Peyer's patch (tissue), 4 donors: ENCODE data around the gene CD247. TPM values are rescaled to one million over a fixed set of nuclear protein-coding genes. Genes with fewer than 3 reads are reported as not detected.

Experiments used
- DNase-seq, 3 donors: peaks; one replicate each; pipeline ENCODE4 v3.0.0-alpha.2; 2017 to 2019
- H3K27ac ChIP-seq, 4 donors: fragments of 200-600 bp; sonication (generic); one replicate each; pipeline ENCODE4 v1.5.1; 2016 to 2019
- H3K27me3 ChIP-seq, 2 donors: fragments of 200-600 bp; sonication (generic); one replicate each; pipeline ENCODE4 v1.5.1; 2019
- H3K36me3 ChIP-seq, 3 donors: fragments of 200-600 bp; sonication (generic); one replicate each; pipeline ENCODE4 v1.5.1; 2016 to 2019
- H3K4me1 ChIP-seq, 4 donors: fragments of 200-600 bp; sonication (generic); one replicate each; pipeline ENCODE4 v1.5.1; 2016 to 2019
- H3K4me3 ChIP-seq, 4 donors: fragments of 200-600 bp; sonication (generic); 1 replicate in 3 of 4; 2 replicates in 1 of 4; pipeline ENCODE4 v1.5.1; 2016 to 2019; ENCODE audit warnings: mild to moderate bottlenecking in 1 of 4
- H3K9me3 ChIP-seq, 4 donors: fragments of 200-600 bp; sonication (generic); one replicate each; pipeline ENCODE4 v1.5.1; 2016 to 2019; ENCODE audit warnings: mild to moderate bottlenecking in 1 of 4
- CTCF ChIP-seq, 6 experiments: fragments of 450-650 bp in 4 of 6; fragments of 200-600 bp in 2 of 6; sonication (generic) in 1 of 6; IDR thresholded peaks; one replicate each; pipeline ENCODE4 v1.5.1; 2017 to 2019; ENCODE audit warnings: antibody characterized with exemption in 6 of 6, mild to moderate bottlenecking in 3 of 6, moderate library complexity in 1 of 6
- POLR2A ChIP-seq, 2 donors: fragments of 450-650 bp; IDR thresholded peaks; one replicate each; pipeline ENCODE4 v1.5.1; 2017; ENCODE audit warnings: antibody characterized with exemption in 2 of 2, mild to moderate bottlenecking in 2 of 2, moderate library complexity in 2 of 2
- total RNA-seq, 4 donors: library from RNA; depleted of rRNA; stranded (reverse); fragments of >200 nt; gene quantifications; one replicate each; pipeline ENCODE4 v1.1.0, GENCODE V29; 2016

CD247 gene
- total RNA-seq, 4 donors from 2014 or later: 1.9 to 7.4 (median 3.9) TPM; not detected in 1

- no peak overlapping the region for H3K4me3 ChIP-seq
- no peaks in the 10 kb centered on the region for H3K9me3 ChIP-seq
- no peak overlapping the region for H3K27ac ChIP-seq
- H3K27me3 ChIP-seq: no peaks in the 10 kb centered on the region
- no peak for TF ChIP-seq CTCF (IDR thresholded peaks at IDR 0.05)
- no peak for TF ChIP-seq POLR2A (IDR thresholded peaks at IDR 0.05)
- no peak for DNase-seq
- H3K4me1 ChIP-seq: no peaks in the 10 kb centered on the region
- peaks cover 0 to 16% (median 0%) of the 10 kb centered on the region in 3 donors for H3K36me3 ChIP-seq
Observed at GRCh38 chr1:167541003-167541402, 22.7 kb upstream of the CD247 start.

GRCh38 chr1:167538657-167539056 lies 20.3 kb upstream of the CD247 start:
- H3K9me3 ChIP-seq: no peaks in the 10 kb centered on the region
- no peak for TF ChIP-seq POLR2A (IDR thresholded peaks at IDR 0.05)
- no peak for TF ChIP-seq CTCF (IDR thresholded peaks at IDR 0.05)
- no peaks in the 10 kb centered on the region for H3K27me3 ChIP-seq
- H3K36me3 ChIP-seq: no peaks in the 10 kb centered on the region
- DNase-seq: no peak
- H3K4me1 ChIP-seq: peaks cover 0 to under 1% (median 0%) of the 10 kb centered on the region in 4 donors
- no peak overlapping the region for H3K27ac ChIP-seq
- H3K4me3 ChIP-seq: no peak overlapping the region

- Histone ChIP-seq H3K9me3 (no peaks in the 10 kb centered on the region), H3K27ac (no peak overlapping the region), H3K4me3 (no peak overlapping the region), H3K4me1 (peaks cover 0 to 4% (median 0%) of the 10 kb centered on the region in 4 donors), H3K27me3 (no peaks in the 10 kb centered on the region), H3K36me3 (no peaks in the 10 kb centered on the region)
- TF ChIP-seq POLR2A (IDR thresholded peaks at IDR 0.05): no peak
- TF ChIP-seq CTCF (IDR thresholded peaks at IDR 0.05): peak; percentile 56 to 92 (median 84)
- DNase-seq: peak; percentile 46 to 85 (median 76)
Observed at GRCh38 chr1:167533851-167534300, 15.5 kb upstream of the CD247 start.

- no peak for DNase-seq
- peaks cover 0 to 4% (median 0%) of the 10 kb centered on the region in 4 donors for H3K4me1 ChIP-seq
- no peak overlapping the region for H3K27ac ChIP-seq
Observed at GRCh38 chr1:167532964-167533824, 14.9 kb upstream of the CD247 start.

GRCh38 chr1:167532375-167532774 lies 14.0 kb upstream of the CD247 start:
- DNase-seq: no peak
- Histone ChIP-seq H3K27ac (no peak overlapping the region), H3K4me1 (peaks cover 0 to 4% (median 0%) of the 10 kb centered on the region in 4 donors), H3K4me3 (no peak overlapping the region), H3K9me3 (no peaks in the 10 kb centered on the region), H3K27me3 (no peaks in the 10 kb centered on the region), H3K36me3 (no peaks in the 10 kb centered on the region)
- no peak for TF ChIP-seq POLR2A (IDR thresholded peaks at IDR 0.05)
- no peak for TF ChIP-seq CTCF (IDR thresholded peaks at IDR 0.05)

More at GRCh38 chr1:167532964-167533824, 14.9 kb upstream of the CD247 start:
- TF ChIP-seq CTCF (IDR thresholded peaks at IDR 0.05) (no peak), POLR2A (IDR thresholded peaks at IDR 0.05) (no peak)
- Histone ChIP-seq H3K36me3 (no peaks in the 10 kb centered on the region), H3K4me3 (no peak overlapping the region), H3K9me3 (no peaks in the 10 kb centered on the region), H3K27me3 (no peaks in the 10 kb centered on the region)
